ENCODE data around the gene NR1D2. TPM values are rescaled to one million over a fixed set of nuclear protein-coding genes. Genes with fewer than 3 reads are reported as not detected.

The NR1D2 gene
- polyA plus RNA-seq, 1 donor from 2014 or later: 12.9 TPM

DNA sequence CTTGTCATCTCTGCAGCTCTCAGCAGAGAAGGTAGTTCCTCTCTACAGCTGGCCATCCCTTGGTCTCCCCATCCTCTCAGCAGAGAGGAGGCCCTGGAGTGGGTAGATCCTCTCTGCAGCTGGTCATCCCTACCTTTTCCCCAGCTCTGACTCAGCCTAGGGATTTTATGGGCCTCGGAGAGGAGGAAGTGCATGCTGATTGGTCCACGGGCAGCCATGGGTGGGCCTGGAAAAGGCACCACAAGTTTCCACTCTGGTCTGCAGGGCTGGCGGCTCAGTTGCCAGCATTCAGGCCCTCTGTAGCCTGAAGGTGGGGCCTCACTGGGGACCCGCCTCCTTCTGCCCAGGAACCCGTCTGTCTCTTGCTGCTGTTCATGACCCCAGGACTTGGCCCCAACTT lies 36.9 kb downstream of the NR1D2 start:
- Histone ChIP-seq H3K9me3 (ENCODE audit: low read length) (no peaks in the 10 kb centered on the region), H3K4me3 (ENCODE audit: low read length) (no peak overlapping the region), H3K27ac (ENCODE audit: low read length) (no peak overlapping the region), H3K9ac (ENCODE audit: low read length) (no peak overlapping the region), H3F3A (ENCODE audit: insufficient read depth, low read length, poor library complexity, severe bottlenecking) (no peaks in the 10 kb centered on the region), H3K36me3 (ENCODE audit: insufficient read depth, low read length) (no peaks in the 10 kb centered on the region), H4K20me1 (ENCODE audit: insufficient read depth) (no peaks in the 10 kb centered on the region), H3K4me2 (ENCODE audit: low read length) (no peak overlapping the region), H3K9me2 (ENCODE audit: insufficient read depth, low read length) (no peaks in the 10 kb centered on the region), H3K27me3 (ENCODE audit: insufficient read depth, low read depth, low read length) (no peaks in the 10 kb centered on the region), H2AFZ (ENCODE audit: low read depth, low read length) (no peak overlapping the region), H3K79me2 (replicated peaks; ENCODE audit: insufficient read depth, low read length) (no peaks in the 10 kb centered on the region)
- TF ChIP-seq SMC3 (conservative IDR thresholded peaks at IDR 0.05; ENCODE audit: poor library complexity) (no peak), RAD21 (conservative IDR thresholded peaks at IDR 0.05) (no peak), EZH2 (IDR thresholded peaks at IDR 0.05; ENCODE audit: borderline replicate concordance, insufficient read depth, low read length, poor library complexity, severe bottlenecking) (no peak), REST (IDR thresholded peaks at IDR 0.05; ENCODE audit: borderline replicate concordance) (no peak), POLR2AphosphoS5 (IDR thresholded peaks at IDR 0.05) (no peak), EP300 (conservative IDR thresholded peaks at IDR 0.05; ENCODE audit: poor library complexity, severe bottlenecking) (no peak), TAF1 (IDR thresholded peaks at IDR 0.05; ENCODE audit: low read depth) (no peak), MXI1 (conservative IDR thresholded peaks at IDR 0.05; ENCODE audit: poor library complexity, severe bottlenecking) (no peak)
- TF ChIP-seq, protein P1, sequence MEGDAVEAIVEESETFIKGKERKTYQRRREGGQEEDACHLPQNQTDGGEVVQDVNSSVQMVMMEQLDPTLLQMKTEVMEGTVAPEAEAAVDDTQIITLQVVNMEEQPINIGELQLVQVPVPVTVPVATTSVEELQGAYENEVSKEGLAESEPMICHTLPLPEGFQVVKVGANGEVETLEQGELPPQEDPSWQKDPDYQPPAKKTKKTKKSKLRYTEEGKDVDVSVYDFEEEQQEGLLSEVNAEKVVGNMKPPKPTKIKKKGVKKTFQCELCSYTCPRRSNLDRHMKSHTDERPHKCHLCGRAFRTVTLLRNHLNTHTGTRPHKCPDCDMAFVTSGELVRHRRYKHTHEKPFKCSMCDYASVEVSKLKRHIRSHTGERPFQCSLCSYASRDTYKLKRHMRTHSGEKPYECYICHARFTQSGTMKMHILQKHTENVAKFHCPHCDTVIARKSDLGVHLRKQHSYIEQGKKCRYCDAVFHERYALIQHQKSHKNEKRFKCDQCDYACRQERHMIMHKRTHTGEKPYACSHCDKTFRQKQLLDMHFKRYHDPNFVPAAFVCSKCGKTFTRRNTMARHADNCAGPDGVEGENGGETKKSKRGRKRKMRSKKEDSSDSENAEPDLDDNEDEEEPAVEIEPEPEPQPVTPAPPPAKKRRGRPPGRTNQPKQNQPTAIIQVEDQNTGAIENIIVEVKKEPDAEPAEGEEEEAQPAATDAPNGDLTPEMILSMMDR (IDR thresholded peaks at IDR 0.05; ENCODE audit: poor library complexity, severe bottlenecking): no peak

DNA sequence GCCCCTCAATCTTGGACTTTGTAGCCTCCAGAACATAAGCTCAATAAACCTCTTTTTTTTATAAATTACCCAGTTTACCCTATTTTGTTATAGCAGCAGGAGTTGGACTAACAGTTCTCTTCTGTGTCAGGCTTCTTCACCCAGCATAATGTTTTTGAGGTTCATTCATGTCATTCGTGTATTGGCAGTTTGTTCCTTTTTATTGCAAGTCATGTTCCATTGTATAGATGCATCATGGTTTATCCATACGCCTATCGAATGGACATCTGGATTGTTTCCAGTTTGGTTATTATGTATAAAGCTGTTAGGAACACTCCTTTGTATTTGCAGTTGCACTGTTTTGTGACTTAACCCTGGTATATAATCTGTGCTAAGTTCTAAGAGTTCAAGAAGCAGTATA lies 39.8 kb downstream of the NR1D2 start:
- Histone ChIP-seq H3K27me3 (ENCODE audit: insufficient read depth, low read depth, low read length) (no peaks in the 10 kb centered on the region), H3K4me3 (ENCODE audit: low read length) (no peak overlapping the region), H3F3A (ENCODE audit: insufficient read depth, low read length, poor library complexity, severe bottlenecking) (no peaks in the 10 kb centered on the region), H3K9me2 (ENCODE audit: insufficient read depth, low read length) (no peaks in the 10 kb centered on the region), H3K27ac (ENCODE audit: low read length) (no peak overlapping the region), H3K79me2 (replicated peaks; ENCODE audit: insufficient read depth, low read length) (no peaks in the 10 kb centered on the region), H3K9ac (ENCODE audit: low read length) (no peak overlapping the region), H4K20me1 (ENCODE audit: insufficient read depth) (no peaks in the 10 kb centered on the region), H3K4me2 (ENCODE audit: low read length) (no peak overlapping the region), H2AFZ (ENCODE audit: low read depth, low read length) (no peak overlapping the region), H3K9me3 (ENCODE audit: low read length) (no peaks in the 10 kb centered on the region), H3K36me3 (ENCODE audit: insufficient read depth, low read length) (no peaks in the 10 kb centered on the region)
- TF ChIP-seq SMC3 (conservative IDR thresholded peaks at IDR 0.05; ENCODE audit: poor library complexity) (no peak), REST (IDR thresholded peaks at IDR 0.05; ENCODE audit: borderline replicate concordance) (no peak), POLR2AphosphoS5 (IDR thresholded peaks at IDR 0.05) (no peak), EZH2 (IDR thresholded peaks at IDR 0.05; ENCODE audit: borderline replicate concordance, insufficient read depth, low read length, poor library complexity, severe bottlenecking) (no peak)

All from neural cell (in vitro differentiated cells).